NCI-H345 treated with DMSO at 0.1 percent for 48 hours (cell line): ENCODE results near the gene HDAC11.
"Not testable (repeated sequence)": the region's sequence is repeated elsewhere in the genome, so short reads cannot be mapped to it uniquely, and the experiment has no call there.

ENCODE experiments used
- DNase-seq: peaks from one replicate; lab custom pipeline; 2025; ENCODE audit not compliant: unreplicated experiment; lab: John Stamatoyannopoulos, UW

Gene HDAC11

GRCh38 chr3:13521749-13522148 lies 41.6 kb downstream of the HDAC11 start:
- not testable (repeated sequence) for DNase-seq

GRCh38 chr3:13522236-13522635 lies 42.1 kb downstream of the HDAC11 start:
- no peak for DNase-seq

GRCh38 chr3:13524979-13525669 lies 45.0 kb downstream of the HDAC11 start:
- no peak for DNase-seq

- DNase-seq, result no peak
Observed at GRCh38 chr3:13525827-13526625, 45.9 kb downstream of the HDAC11 start.

- no peak for DNase-seq
Observed at GRCh38 chr3:13526626-13526949, 46.5 kb downstream of the HDAC11 start.

- DNase-seq, result no peak
Observed at GRCh38 chr3:13528217-13528867, 48.2 kb downstream of the HDAC11 start.

- DNase-seq, result no peak
Observed at GRCh38 chr3:13529196-13530112, 49.3 kb downstream of the HDAC11 start.

GRCh38 chr3:13530241-13531009 lies 50.3 kb downstream of the HDAC11 start:
- no peak for DNase-seq

GRCh38 chr3:13532085-13532484 lies 52.0 kb downstream of the HDAC11 start:
- DNase-seq, result no peak

GRCh38 chr3:13532631-13533030 lies 52.5 kb downstream of the HDAC11 start:
- no peak for DNase-seq

- no peak for DNase-seq
Observed at GRCh38 chr3:13533885-13534301, 53.8 kb downstream of the HDAC11 start.

GRCh38 chr3:13535526-13535875 lies 55.4 kb downstream of the HDAC11 start:
- DNase-seq, result no peak

- DNase-seq, result no peak
Observed at GRCh38 chr3:13535905-13536304, 55.8 kb downstream of the HDAC11 start.

GRCh38 chr3:13536432-13536831 lies 56.3 kb downstream of the HDAC11 start:
- no peak for DNase-seq

GRCh38 chr3:13536832-13537231 lies 56.7 kb downstream of the HDAC11 start:
- DNase-seq, result no peak

GRCh38 chr3:13537244-13537908 lies 57.3 kb downstream of the HDAC11 start:
- no peak for DNase-seq

GRCh38 chr3:13537909-13538296 lies 57.8 kb downstream of the HDAC11 start:
- DNase-seq, result no peak

- DNase-seq, result no peak
Observed at GRCh38 chr3:13538520-13539291, 58.6 kb downstream of the HDAC11 start.

- DNase-seq, result no peak
Observed at GRCh38 chr3:13539292-13539638, 59.2 kb downstream of the HDAC11 start.
